Activated CD4-positive, alpha-beta T cell treated with anti-CD3 and anti-CD28 coated beads, Interleukin-2, Interleukin-6, amounts not matched to agents 100 ng/mL and 50 ng/mL, durations not matched to agents 16 hours and 8 hours (primary cell): ENCODE results near the gene ASB2.
A peak's percentile ranks its signal among the peaks of the same experiment; 100 is the strongest.

Experiments
- DNase-seq: peaks from one replicate; pipeline ENCODE4 v3.0.0-alpha.2; 2020

ASB2 gene

GRCh38 chr14:93978735-93979134 is 2.4 kb upstream of the ASB2 start:
- DNase-seq, result no peak

GRCh38 chr14:93977790-93978581 is 1.6 kb upstream of the ASB2 start:
- DNase-seq, result peak; percentile 94

GRCh38 chr14:93977171-93977570 is 801 bp upstream of the ASB2 start:
- no peak for DNase-seq

DNA sequence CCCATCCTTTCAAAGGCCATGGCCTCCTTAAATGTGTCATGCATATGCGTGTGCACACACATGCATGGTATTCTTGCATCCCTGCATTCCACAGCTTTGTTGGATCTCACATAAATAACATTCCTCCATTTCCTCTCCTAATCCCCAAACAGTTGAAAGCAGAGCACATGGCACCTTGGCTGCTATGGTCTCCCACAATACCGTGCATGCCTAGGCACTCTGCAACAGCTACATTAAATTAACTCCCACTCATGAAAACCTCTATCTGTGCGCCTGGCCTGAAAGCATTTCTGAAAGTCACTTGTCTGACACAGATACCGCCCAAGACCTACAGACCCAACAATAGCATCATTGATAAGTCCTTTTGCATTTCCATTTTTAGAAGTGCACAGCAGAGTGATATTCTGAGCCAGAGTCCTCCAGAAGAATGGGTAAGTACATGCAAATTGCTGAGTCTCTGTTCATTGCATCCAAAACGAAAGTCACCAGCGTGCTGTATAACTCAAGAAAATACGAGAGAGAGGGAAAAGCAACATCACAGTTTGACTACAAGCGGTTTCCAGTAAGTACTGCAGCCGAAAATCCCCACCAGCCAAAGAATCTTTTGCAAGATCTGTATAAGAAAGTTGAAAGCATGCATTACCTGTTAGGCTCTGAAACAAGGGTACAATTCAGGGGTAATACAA is 436 bp downstream of the ASB2 start:
- peak; percentile 86 for DNase-seq

DNA sequence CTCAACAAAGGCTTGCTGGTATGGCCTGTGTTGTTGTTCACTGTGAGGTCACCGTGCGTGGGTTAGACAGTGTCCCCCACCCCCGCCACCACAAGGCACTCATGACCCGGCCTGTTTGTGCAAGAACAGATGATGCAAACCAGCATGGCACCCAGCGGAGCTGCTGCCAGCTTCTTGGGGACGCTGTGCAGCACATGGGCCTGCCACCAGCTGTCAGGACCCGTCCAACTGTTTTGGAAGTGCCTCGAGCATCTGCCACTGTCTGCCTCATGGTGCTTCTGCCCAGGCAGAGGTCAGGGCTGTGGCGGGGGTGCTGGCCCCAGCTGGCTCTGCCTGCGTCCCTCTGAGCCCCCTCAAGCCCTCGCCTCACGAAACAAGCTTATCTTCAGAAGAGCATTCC is 1.5 kb downstream of the ASB2 start:
- DNase-seq, result no peak

DNA sequence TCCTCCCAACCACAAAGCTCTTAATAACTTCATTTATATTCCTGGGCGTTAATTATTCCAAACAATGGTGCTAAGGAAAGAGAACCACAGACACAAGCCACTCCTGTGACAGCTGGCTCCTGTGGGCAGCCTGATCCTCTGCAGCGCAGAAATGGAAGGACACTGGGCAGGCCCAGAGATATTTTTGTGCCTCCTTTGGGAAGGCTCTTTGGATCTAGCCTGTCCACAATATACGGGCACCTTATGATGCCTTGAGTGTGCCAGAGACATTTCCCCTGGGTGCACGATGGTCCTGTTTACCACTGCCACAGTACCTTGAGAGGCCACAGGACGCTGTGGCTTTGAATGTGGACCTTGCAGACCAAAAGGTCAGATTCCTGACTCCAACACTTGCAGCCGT is 2.1 kb downstream of the ASB2 start:
- no peak for DNase-seq

- DNase-seq, result no peak
These were observed 2.8 kb downstream of the ASB2 start for GRCh38 chr14:93973607-93974006.

- DNase-seq, result peak; percentile 53
These were observed 3.7 kb downstream of the ASB2 start for GRCh38 chr14:93972618-93973205.

DNA sequence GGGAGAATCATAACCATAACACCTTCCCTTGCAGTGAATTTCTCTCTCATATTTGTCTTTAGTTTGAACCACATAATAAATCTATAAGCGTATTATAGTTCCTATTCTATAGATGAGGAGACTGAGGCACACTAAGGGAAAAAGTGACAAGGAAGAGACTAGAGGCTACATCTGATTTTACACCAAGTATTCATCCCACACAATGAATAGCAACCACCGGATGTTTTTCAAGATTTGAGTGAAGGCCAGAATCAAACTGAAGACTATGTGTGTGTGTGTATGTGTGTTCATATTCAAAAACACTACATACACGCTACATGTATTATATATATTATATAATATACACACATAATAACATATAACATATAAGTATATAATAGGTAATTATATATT is 4.7 kb downstream of the ASB2 start:
- DNase-seq, result peak; percentile 70

GRCh38 chr14:93970965-93971634 is 5.3 kb downstream of the ASB2 start:
- DNase-seq, result peak; percentile 85

DNA sequence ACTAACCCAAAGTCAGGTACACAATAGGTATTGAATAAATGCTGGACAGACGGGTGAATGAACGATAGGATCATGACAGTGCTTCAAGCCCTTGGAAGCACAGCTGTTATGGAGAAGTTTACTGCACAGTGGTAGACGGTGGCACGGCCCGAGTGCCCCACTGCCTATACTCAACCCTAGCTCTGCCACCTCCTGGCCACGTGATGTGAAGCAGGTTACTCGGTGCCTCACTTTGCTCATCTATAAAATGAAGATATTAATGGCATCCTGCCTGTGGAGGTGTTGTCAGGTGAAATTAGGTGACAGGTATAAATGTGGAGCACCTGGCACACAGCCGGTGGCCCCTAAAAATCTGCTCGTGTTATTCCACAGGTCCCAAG is 5.8 kb downstream of the ASB2 start:
- DNase-seq, result peak; percentile 76

GRCh38 chr14:93969082-93969828 is 7.1 kb downstream of the ASB2 start:
- no peak for DNase-seq

DNA sequence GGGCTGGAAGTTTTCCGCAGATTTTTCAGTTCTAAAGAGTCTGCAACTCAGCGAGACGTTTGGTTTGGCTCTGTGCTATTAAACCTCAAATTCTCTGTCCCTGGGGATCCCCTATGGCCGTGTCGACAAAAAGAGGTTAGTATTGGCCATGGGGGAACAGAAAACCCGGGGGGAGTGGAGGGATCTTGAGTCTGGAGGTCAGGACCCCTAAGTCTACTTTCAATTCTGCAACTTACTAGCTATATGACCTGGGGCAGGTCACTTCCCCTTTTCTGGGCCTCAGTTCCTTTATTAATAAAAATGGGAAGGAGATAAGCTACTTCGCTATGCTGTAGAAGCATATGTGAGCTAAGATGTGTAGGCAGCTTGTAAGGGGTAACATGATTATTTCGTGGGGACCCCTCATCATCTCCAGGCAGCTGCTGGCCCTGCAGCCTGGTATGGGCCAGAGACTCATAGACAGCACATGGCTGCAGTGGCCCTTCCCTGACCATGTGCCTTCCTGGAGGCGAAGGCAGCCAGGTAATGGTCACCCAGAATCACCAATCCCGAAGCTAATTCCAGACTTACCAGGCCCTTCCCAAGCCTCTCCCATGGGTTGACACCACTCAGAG is 8.6 kb downstream of the ASB2 start:
- DNase-seq, result no peak

DNA sequence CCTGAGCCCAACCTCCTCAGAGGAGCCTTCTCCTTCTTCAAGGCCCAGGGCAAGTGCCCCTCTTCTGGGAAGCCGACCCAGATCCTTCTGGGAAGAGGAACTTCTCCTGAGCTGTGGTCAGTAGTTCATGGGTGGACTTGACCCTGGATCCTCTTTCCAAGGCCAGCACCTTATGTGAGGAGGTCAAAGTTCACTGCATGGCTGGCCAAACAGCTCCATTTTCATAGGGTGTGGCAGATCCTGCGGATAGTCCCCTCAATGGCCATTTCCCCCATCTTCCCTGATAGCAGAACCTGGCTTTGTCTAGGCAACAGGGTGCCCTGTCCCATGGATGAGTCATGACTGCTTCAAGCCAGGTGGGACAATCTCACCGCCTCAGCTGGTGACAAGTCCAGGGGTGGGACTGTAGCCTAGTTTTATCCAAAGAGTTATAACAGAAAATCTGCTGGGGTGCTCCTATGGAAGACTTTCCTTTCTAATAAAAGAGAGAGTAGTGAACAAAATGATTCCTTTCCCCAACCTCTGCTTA is 10.4 kb downstream of the ASB2 start:
- DNase-seq, result no peak

DNA sequence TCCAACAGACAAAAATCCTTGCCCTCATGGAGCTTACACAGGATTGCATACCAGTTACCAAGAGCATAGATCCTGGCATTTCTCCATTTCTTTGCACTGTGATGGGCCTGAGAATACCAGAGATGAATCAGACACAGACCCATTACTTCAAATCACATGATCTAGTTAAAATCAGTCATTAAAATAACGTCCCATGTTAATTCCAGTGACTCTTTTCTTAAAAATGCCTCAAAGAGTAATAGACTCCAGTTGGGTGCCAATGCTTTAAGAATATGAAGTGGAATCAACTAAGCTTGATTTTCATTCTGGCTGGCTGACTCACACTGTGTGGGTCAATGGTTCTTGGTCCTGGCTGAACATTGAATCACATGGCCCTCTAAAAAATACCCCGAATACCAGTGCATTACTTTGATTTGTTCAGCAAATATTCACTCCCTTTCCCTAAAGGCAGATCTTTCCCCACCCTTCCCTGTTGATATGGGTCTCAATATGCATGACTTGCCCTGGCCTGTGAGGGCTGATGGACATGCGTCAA is 11.0 kb downstream of the ASB2 start:
- no peak for DNase-seq

DNA sequence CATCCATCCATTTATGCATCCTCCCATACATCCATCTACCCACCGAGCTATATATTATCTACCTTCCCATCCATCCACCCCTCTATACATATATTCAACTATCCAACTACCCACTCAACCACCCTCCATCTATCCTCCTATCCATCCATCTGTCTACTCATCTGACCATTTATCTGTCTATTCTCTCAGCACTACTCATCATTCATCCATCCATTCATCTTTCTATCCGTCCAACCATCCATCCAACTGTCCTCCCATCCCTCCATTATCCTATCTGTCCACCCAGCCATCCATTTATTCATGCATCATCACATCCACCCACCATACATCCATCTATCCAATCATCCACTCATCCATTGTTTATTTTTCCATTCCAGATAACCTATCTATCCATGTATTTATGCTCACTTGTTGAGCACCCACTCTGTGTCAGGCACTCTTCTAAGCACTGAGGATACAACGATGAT is 11.5 kb downstream of the ASB2 start:
- DNase-seq, result no peak

- no peak for DNase-seq
These were observed 12.1 kb downstream of the ASB2 start for GRCh38 chr14:93964281-93964680.

DNA sequence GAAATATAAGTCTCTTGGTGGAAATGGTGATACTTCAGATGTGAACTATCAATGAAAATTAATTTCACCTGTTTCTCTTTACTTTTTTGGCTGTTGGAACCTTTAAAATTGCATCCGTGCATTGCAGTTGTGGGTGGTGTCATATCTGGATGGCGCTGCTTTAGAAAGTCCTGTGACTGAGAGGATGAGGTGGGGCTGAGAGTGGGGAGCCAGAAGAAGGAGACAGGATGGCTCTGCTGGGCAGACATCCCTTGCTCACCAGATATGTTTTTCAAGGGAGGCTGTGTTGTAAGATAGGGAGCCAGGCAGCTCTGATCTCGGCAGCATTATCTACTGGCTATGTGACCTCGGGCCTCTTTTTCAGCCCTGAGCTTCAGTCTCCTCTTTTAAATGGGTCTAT is 12.7 kb downstream of the ASB2 start:
- DNase-seq, result no peak

GRCh38 chr14:93962701-93963601 is 13.4 kb downstream of the ASB2 start:
- DNase-seq, result peak; percentile 86

DNA sequence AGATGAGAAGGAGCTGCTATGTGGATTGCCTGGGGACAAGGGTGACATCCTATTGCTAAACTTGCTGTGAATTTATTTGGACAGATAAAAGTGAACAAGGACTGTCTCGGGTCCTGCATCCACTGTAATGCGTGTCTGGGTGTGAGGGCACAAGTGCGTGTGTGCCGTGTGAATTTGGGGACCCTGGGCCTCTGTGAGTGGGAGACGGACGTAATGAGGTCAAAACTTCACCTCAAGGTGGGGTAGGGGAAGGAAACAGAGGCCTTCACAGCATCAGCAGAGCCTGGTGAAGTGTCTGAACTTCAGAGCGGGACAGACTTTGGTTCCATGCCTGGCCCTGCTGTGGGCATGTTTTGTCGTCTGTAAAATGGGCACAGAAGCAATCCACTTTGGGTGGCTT is 14.8 kb downstream of the ASB2 start:
- no peak for DNase-seq
